GM18909 (cell line): ENCODE data around the gene COX6B1.
"Not testable (repeated sequence)": the region's sequence is repeated elsewhere in the genome, so short reads cannot be mapped to it uniquely, and the experiment has no call there.

ENCODE experiments used
- ATAC-seq: cut with Tn5 transposase; IDR thresholded peaks from one replicate; pipeline ENCODE4 v1.9.1; 2021; ENCODE audit warnings: mild to moderate bottlenecking; ENCODE audit not compliant: unreplicated experiment, poor library complexity

COX6B1 gene

GRCh38 chr19:35663981-35664380 lies 15.9 kb downstream of the COX6B1 start:
- no peak for ATAC-seq

GRCh38 chr19:35665157-35665556 lies 17.0 kb downstream of the COX6B1 start:
- no peak for ATAC-seq

- no peak for ATAC-seq
Measured at GRCh38 chr19:35665604-35666003, 17.5 kb downstream of the COX6B1 start.

- ATAC-seq, result no peak
Measured at GRCh38 chr19:35666251-35666913, 18.3 kb downstream of the COX6B1 start, which contains the start of gene UPK1A. TSS of gene UPK1A (plus strand) at chr19:35666517. CDS start at chr19:35666813, 296 bp downstream.

GRCh38 chr19:35669566-35669965 lies 21.4 kb downstream of the COX6B1 start:
- ATAC-seq, result no peak

- no peak for ATAC-seq
Measured at GRCh38 chr19:35669974-35670373, 21.9 kb downstream of the COX6B1 start.

GRCh38 chr19:35670686-35671085 lies 22.6 kb downstream of the COX6B1 start:
- no peak for ATAC-seq

- ATAC-seq, result no peak
Measured at GRCh38 chr19:35671818-35672217, 23.7 kb downstream of the COX6B1 start.

- ATAC-seq, result no peak
Measured at GRCh38 chr19:35673121-35673804, 25.1 kb downstream of the COX6B1 start.

GRCh38 chr19:35675589-35676140 lies 27.5 kb downstream of the COX6B1 start:
- ATAC-seq, result no peak

- ATAC-seq, result no peak
Measured at GRCh38 chr19:35689836-35690235, 41.7 kb downstream of the COX6B1 start.

GRCh38 chr19:35691106-35691505 lies 43.0 kb downstream of the COX6B1 start:
- ATAC-seq, result not testable (repeated sequence)

- no peak for ATAC-seq
Measured at GRCh38 chr19:35692010-35692409, 43.9 kb downstream of the COX6B1 start.

- ATAC-seq, result peak; percentile 10
Measured at GRCh38 chr19:35693422-35693821, 45.3 kb downstream of the COX6B1 start.

GRCh38 chr19:35693835-35694599 lies 45.9 kb downstream of the COX6B1 start:
- peak; percentile 78 for ATAC-seq

GRCh38 chr19:35695895-35696422 lies 47.8 kb downstream of the COX6B1 start:
- ATAC-seq, result no peak

GRCh38 chr19:35696835-35697234 lies 48.7 kb downstream of the COX6B1 start:
- no peak for ATAC-seq

- peak; percentile 93 for ATAC-seq
Measured at GRCh38 chr19:35702223-35703012, 54.3 kb downstream of the COX6B1 start.

GRCh38 chr19:35703343-35703742 lies 55.2 kb downstream of the COX6B1 start:
- ATAC-seq, result no peak

- ATAC-seq, result no peak
Measured at GRCh38 chr19:35704218-35704617, 56.1 kb downstream of the COX6B1 start, which contains the start of gene ZBTB32. TSS of gene ZBTB32 (plus strand) at chr19:35704558. CDS start at chr19:35714627, 10,069 bp downstream.
